GM23248 (cell line): ENCODE data around the gene INO80D. TPM values are rescaled to one million over a fixed set of nuclear protein-coding genes. Genes with fewer than 3 reads are reported as not detected.
"Not testable (repeated sequence)": the region's sequence is repeated elsewhere in the genome, so short reads cannot be mapped to it uniquely, and the experiment has no call there.

Experiments used
- DNase-seq: peaks from one replicate; pipeline ENCODE4 v3.0.0-alpha.2; 2015
- H2AFZ ChIP-seq: fragments of 200-600 bp; sonication (generic); 2 replicates; pipeline ENCODE4 v1.6.1; 2016; ENCODE audit warnings: antibody characterized with exemption
- H3F3A ChIP-seq: fragments of 200-600 bp; sonication (generic); 2 replicates; pipeline ENCODE4 v1.6.1; 2016; ENCODE audit warnings: mild to moderate bottlenecking, antibody characterized with exemption, mixed run types; ENCODE audit not compliant: insufficient read depth
- H3K27ac ChIP-seq: fragments of 200-600 bp; sonication (generic); 2 replicates; pipeline ENCODE4 v1.5.1; 2016; ENCODE audit warnings: mild to moderate bottlenecking
- H3K27me3 ChIP-seq: fragments of 200-600 bp; sonication (generic); replicated peaks from 2 replicates; pipeline ENCODE4 v1.6.1; 2016; ENCODE audit warnings: mild to moderate bottlenecking; ENCODE audit not compliant: insufficient read depth
- H3K36me3 ChIP-seq: fragments of 200-600 bp; sonication (generic); 2 replicates; pipeline ENCODE4 v1.6.1; 2016; ENCODE audit warnings: low read depth, mild to moderate bottlenecking
- H3K4me1 ChIP-seq: fragments of 200-600 bp; sonication (generic); 2 replicates; pipeline ENCODE4 v1.6.1; 2016; ENCODE audit warnings: mild to moderate bottlenecking; ENCODE audit not compliant: insufficient read depth
- H3K4me2 ChIP-seq: fragments of 200-600 bp; sonication (generic); one replicate; pipeline ENCODE4 v1.6.1; 2016; ENCODE audit warnings: mild to moderate bottlenecking; ENCODE audit not compliant: unreplicated experiment
- H3K4me3 ChIP-seq: fragments of 200-600 bp; sonication (generic); 2 replicates; pipeline ENCODE4 v1.5.1; 2016; ENCODE audit warnings: mild to moderate bottlenecking
- H3K79me2 ChIP-seq: fragments of 200-600 bp; sonication (generic); 2 replicates; pipeline ENCODE4 v1.6.1; 2016; ENCODE audit warnings: mild to moderate bottlenecking; ENCODE audit not compliant: insufficient read depth
- H3K9ac ChIP-seq: fragments of 200-600 bp; sonication (generic); 2 replicates; pipeline ENCODE4 v1.6.1; 2016; ENCODE audit warnings: mild to moderate bottlenecking
- H3K9me2 ChIP-seq: fragments of 200-600 bp; sonication (generic); 2 replicates; pipeline ENCODE4 v1.6.1; 2016; ENCODE audit warnings: mixed run types, mild to moderate bottlenecking, moderate library complexity; ENCODE audit not compliant: insufficient read depth
- H3K9me3 ChIP-seq: fragments of 200-600 bp; sonication (generic); one replicate; pipeline ENCODE4 v1.6.1; 2017; ENCODE audit warnings: low read depth
- H4K20me1 ChIP-seq: fragments of 200-600 bp; sonication (generic); 2 replicates; pipeline ENCODE4 v1.6.0; 2016; ENCODE audit not compliant: insufficient read depth
- EZH2 ChIP-seq: fragments of 200-600 bp; sonication (generic); IDR thresholded peaks from 2 replicates; pipeline ENCODE4 v1.6.1; 2018; ENCODE audit warnings: antibody characterized with exemption, mild to moderate bottlenecking; ENCODE audit not compliant: insufficient read depth, poor library complexity, severe bottlenecking
- EZH2phosphoT487 ChIP-seq: fragments of 200-600 bp; sonication (generic); IDR thresholded peaks from 2 replicates; pipeline ENCODE4 v1.6.1; 2018; ENCODE audit warnings: antibody characterized with exemption, moderate library complexity, mild to moderate bottlenecking, low read depth; ENCODE audit not compliant: insufficient read depth
- WGBS, 2 experiments: methylation state at CpG; one replicate each; pipeline ENCODE4 v1.1.6; 2015 to 2017; ENCODE audit warnings: low lambda C conversion rate in 2 of 2, low coverage in 1 of 2; ENCODE audit errors: missing lambda C conversion rate in 2 of 2; 5-methylcytosine and 5-hydroxymethylcytosine counted together
- in situ Hi-C: fragments of 300-500 bp; cut with MboI; formaldehyde crosslinking; loops from 2 replicates; pipeline ENCODE4 v1.15.0; 2020
- polyA plus RNA-seq: library from polyadenylated mRNA; unstranded; fragments of >200 nt; fragmentation: Nextera tagmentation; extraction: Ambion mirVana; gene quantifications from 2 replicates; pipeline ENCODE4 v1.2.1, GENCODE V29; 2016
- total RNA-seq: library from RNA; depleted of rRNA; stranded (reverse); fragments of >200 nt; shearing (Covaris generic); gene quantifications from 2 replicates; pipeline ENCODE4 v1.2.3, GENCODE V29; 2014

INO80D gene
- total and polyA plus RNA-seq, 2 experiments from 2014 or later: 3.4 to 4.8 TPM

DNA sequence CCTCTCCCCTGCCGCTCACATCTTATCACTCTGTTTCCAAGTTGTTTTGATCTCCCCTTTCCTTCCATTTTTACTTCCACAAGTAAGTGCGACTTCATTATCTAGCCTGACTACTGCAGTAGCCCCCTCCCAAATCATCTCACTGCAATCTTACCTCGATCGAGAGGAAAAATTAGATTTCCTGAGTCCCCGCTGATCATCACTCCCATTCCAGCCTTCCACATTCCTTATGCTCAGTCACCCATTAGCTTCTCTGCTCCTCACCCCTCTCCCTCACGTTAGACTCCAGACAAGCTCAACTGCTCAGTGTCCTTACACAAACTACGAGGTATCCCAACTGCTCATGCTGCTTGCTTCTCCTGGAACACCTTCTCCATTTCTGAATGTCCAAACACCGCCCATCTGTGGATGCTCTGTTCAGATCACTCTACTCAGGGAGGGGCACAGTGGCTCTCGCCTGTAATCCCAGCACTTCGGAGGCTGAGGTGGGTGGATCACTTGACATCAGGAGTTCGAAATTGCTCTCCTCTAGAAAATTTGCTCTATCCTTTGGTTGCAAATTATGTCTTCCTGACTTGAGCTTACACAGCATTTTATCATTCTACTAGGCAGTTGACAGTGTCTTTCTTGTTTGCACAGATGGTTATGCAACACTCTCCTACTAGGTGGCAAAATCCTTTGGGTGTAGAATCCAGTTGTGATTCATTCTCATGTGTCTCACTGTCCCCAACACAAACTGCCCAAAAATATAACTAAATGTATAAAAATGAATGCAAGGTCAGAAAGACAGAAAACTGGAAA is 96.5 kb downstream of the INO80D start:
- H4K20me1 ChIP-seq: no peaks in the 10 kb centered on the region
- peaks cover 5% of the 10 kb centered on the region; the same call in 1 of the 2 replicates for H3K36me3 ChIP-seq
- H3K27me3 ChIP-seq: no peaks in the 10 kb centered on the region
- no peak overlapping the region for H2AFZ ChIP-seq
- H3F3A ChIP-seq: no peaks in the 10 kb centered on the region
- no peak overlapping the region for H3K4me2 ChIP-seq
- H3K9me2 ChIP-seq: no peaks in the 10 kb centered on the region
- H3K27ac ChIP-seq: no peak overlapping the region
- no peak overlapping the region for H3K9ac ChIP-seq
- H3K4me1 ChIP-seq: no peaks in the 10 kb centered on the region
- TF ChIP-seq EZH2phosphoT487 (no peak), EZH2 (no peak)
- no peaks in the 10 kb centered on the region for H3K79me2 ChIP-seq
- WGBS, 2 experiments: 89 to 90% methylated on average over 11 of the region's 11 CpGs
- no peak overlapping the region for H3K4me3 ChIP-seq
- in situ Hi-C loops: no loop called here
- no peaks in the 10 kb centered on the region for H3K9me3 ChIP-seq
- DNase-seq: peak; percentile 15

DNA sequence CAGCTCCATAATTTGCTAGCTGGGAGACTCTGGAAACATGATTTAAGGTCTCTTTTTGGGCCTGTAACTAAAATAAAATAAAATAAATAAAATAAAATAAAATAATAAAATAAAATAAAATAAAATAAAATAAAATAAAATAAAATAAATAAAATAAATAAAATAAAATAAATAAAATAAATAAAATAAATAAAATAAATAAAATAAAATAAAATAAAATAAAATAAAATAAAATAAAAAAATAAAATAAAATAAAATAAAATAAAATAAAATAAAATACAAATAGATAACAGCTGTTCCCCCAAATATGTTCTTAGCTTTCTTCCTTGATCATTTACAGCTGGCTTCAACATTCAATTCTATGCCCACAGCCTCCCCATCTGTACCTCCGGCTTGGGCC is 97.3 kb downstream of the INO80D start:
- DNase-seq, H3K4me1 ChIP-seq, in situ Hi-C loops, H3K36me3 ChIP-seq, H2AFZ ChIP-seq, H3K4me2 ChIP-seq, H3K27me3 ChIP-seq, H3K79me2 ChIP-seq, H3F3A ChIP-seq, H3K9me3 ChIP-seq, H4K20me1 ChIP-seq, H3K27ac ChIP-seq, H3K4me3 ChIP-seq, H3K9ac ChIP-seq, H3K9me2 ChIP-seq: not testable (repeated sequence)
- 43 to 67% methylated on average over 1 of the region's 1 CpG for WGBS, 2 experiments

DNA sequence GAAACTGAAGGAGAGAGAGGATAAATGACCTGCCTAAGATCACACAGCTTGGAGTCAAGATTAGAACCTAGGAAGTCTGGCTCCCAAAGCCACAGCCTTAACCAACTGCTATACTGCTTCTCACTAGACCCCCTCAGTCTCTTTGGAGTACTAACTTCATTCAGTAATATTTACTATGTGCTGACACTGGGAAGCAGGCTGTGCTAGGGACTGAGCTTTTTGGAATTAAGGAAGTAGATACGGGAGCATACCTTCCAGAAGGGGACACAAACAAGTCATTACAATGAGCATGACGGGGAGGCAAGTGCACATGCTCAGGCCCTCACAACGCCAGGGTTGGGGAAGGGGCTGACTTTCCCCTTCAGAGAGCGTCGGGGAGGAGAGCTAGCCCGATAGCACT is 97.7 kb downstream of the INO80D start:
- Histone ChIP-seq H4K20me1 (no peaks in the 10 kb centered on the region), H3K4me1 (no peaks in the 10 kb centered on the region), H3K36me3 (0 out of 2 replicates have a peak, but pooled peaks cover 1% of the 10 kb centered on the region), H3K27me3 (no peaks in the 10 kb centered on the region), H3K9me3 (no peaks in the 10 kb centered on the region), H3K9me2 (no peaks in the 10 kb centered on the region), H3K79me2 (no peaks in the 10 kb centered on the region), H3K9ac (no peak overlapping the region), H3K4me3 (no peak overlapping the region), H2AFZ (no peak overlapping the region), H3F3A (no peaks in the 10 kb centered on the region), H3K4me2 (no peak overlapping the region), H3K27ac (no peak overlapping the region)
- in situ Hi-C loops: no loop called here
- 69 to 84% methylated on average over 6 of the region's 6 CpGs for WGBS, 2 experiments
- TF ChIP-seq EZH2phosphoT487: no peak
- no peak for DNase-seq

DNA sequence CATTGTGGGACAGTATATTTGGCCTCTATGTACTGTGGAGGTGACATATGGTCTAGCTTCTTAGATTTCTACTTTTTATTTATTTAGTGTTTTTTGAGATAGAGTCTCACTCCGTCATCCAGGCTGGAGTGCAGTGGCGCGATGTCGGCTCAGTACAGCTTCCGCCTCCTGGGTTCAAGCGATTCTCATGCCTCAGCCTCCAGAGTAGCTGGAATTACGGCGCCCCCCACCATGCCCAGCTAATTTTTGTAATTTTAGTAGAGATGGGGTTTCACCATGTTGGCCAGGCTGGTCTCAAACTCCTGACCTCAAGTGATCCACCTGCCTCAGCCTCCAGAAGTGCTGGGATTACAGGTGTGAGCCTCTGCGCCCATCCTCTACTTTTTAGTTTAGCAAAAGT is 99.6 kb downstream of the INO80D start:
- H3K4me2 ChIP-seq, H3K27ac ChIP-seq, H3K4me3 ChIP-seq, DNase-seq, H3K9ac ChIP-seq, H3K27me3 ChIP-seq, H3K4me1 ChIP-seq, in situ Hi-C loops, H3F3A ChIP-seq, H2AFZ ChIP-seq, H3K9me2 ChIP-seq, H3K36me3 ChIP-seq, H3K79me2 ChIP-seq, H3K9me3 ChIP-seq, H4K20me1 ChIP-seq: not testable (repeated sequence)
- WGBS, 2 experiments: 98 to 99% methylated on average over 9 of the region's 9 CpGs

DNA sequence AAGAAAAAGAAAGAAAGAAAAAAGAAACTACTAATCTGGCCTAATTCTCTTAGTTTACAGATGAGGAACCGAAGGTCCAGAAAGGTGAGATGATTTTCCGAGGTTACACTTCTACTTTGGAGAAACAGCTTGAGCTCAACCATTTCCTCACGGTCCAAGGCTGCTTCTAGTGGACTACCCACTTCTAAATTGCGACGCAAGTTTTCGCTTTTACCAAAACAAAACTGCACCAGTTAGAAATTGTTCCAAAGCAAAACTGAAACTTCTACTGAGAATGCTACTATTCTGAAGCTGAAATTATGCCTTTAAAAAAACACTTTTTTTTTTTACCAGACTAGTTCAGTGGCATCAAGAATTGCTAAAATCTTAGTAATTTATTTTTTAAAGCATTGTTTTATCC is 101.6 kb downstream of the INO80D start:
- in situ Hi-C loops: no loop called here
- H3K9me3 ChIP-seq: no peaks in the 10 kb centered on the region
- H3K27me3 ChIP-seq: no peaks in the 10 kb centered on the region
- no peak overlapping the region for H3K9ac ChIP-seq
- no peaks in the 10 kb centered on the region for H3K9me2 ChIP-seq
- no peaks in the 10 kb centered on the region for H4K20me1 ChIP-seq
- no peak overlapping the region for H3K27ac ChIP-seq
- no peak overlapping the region for H2AFZ ChIP-seq
- H3K4me1 ChIP-seq: no peaks in the 10 kb centered on the region
- no peak for TF ChIP-seq EZH2
- TF ChIP-seq EZH2phosphoT487: no peak
- no peaks in the 10 kb centered on the region for H3K79me2 ChIP-seq
- 90 to 91% methylated on average over 6 of the region's 6 CpGs for WGBS, 2 experiments
- no peak for DNase-seq
- H3K4me3 ChIP-seq: no peak overlapping the region
- no peak overlapping the region for H3K4me2 ChIP-seq
- no peaks in the 10 kb centered on the region for H3F3A ChIP-seq
- no peaks in the 10 kb centered on the region for H3K36me3 ChIP-seq
